HG02852 (cell line): ENCODE data around the gene SKAP1.

Experiments used
- ATAC-seq: cut with Tn5 transposase; IDR thresholded peaks from one replicate; pipeline ENCODE4 v1.9.1; 2021; ENCODE audit warnings: mild to moderate bottlenecking, moderate library complexity; ENCODE audit not compliant: unreplicated experiment

The SKAP1 gene

GRCh38 chr17:48180842-48181629 is 249.0 kb downstream of the SKAP1 start:
- no peak for ATAC-seq

GRCh38 chr17:48179071-48179945 is 250.7 kb downstream of the SKAP1 start:
- ATAC-seq = no peak

DNA sequence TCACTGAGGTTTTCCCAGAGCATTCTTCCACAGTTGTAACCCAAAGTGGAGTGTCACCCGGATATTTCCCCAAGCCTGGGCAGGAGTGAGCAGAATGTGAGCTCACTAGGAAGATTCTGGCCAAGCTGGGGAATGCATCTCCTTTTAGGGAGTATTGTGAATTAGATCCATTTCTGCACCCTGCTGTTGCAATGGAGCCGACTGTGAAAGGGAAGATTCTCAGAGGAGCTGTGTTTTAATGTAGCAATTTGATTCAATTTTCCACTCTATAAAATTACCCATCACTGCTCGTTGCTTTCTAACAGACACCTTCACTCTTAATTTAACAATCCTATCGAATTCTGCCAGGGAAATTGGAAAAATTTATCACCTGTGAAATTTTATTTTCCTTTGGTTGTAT is 251.7 kb downstream of the SKAP1 start:
- no peak for ATAC-seq

DNA sequence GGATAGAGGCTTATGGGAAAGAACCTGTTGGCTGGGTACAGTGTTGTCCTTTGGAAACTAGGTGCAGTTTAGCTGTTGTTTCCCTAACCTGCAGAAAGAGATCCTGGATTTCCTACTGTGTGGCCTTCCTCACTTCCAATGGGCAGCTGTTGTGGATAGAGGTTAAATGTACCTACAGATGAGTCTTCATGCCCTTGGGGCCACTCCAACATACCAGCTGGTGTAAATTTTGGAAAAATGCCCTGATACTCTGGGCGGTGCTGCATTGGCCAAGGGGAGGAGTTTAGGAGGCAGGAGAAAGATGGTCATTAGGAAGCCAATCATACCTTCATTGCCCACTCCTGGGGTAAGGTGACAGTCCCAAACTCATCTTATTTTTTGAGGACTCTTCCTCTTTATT is 252.2 kb downstream of the SKAP1 start:
- ATAC-seq = no peak

GRCh38 chr17:48176471-48176855 is 253.6 kb downstream of the SKAP1 start:
- no peak for ATAC-seq

GRCh38 chr17:48175692-48176470 is 254.1 kb downstream of the SKAP1 start:
- no peak for ATAC-seq

DNA sequence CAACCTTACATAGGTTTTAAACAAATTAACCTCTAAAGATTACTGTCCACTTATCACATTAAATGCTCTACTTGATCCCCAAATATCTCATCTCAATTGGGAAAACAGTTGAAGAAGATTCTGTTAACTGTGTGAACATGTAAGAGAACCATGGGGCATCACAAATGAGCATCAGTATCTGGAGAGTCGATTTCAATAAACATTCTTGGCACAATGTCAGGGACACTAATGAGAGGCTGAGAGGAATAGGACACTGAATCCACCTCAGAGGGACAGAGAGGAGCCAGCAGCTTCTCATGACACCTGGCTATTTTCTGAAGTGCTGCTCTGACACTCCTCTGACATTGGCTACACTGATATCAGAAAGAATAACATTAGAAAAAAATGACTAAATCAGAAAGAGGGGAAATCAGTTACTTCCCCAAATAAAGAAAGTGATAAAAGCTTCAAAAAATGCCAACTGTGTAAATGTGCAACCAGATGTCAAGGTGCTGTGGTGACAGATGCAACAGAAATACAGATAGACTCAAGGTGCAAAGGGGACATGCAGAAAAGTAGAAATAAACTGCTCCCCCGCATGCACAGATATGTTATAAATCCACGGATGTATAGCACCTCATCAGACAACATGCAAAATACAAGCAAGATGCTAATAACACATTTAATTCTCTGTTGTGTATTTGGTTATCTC is 255.0 kb downstream of the SKAP1 start:
- ATAC-seq = no peak

DNA sequence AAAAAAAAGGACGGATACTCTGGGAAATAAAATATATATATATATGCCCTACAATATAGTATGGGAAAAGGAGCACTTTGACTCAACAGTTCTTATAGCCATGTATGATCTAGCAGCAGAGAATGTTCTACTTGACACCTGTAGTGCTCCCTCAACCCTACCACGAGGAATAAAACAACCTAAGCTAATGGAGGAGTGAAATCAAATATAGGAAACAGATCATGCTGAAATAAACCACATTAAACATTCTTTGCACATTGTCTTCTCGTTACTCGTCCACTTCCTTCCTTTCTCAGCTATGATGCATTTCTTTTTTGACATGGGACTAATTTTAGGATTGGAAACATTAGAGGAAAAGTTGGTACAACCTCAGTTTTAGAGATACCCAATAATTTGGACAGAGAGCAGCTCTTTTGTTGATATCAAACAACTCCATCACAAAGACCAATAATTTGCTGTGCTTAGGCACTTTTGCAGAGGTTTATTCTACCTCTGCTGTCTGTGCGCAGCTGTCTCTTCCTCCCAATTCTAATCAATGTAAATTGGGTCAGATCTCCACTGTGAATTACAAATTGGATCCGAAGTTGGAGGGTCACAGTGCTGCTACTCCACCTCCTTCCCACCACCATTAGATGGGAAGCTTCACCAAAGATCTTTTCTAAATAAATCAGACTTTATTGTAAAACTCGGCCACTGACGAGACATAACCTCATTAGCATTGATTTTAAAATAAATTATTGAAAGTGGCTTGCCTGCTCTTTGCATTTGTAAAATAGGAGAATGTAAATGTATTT is 256.6 kb downstream of the SKAP1 start:
- ATAC-seq = no peak

- no peak for ATAC-seq
Observed at GRCh38 chr17:48169926-48170325, 260.1 kb downstream of the SKAP1 start.

DNA sequence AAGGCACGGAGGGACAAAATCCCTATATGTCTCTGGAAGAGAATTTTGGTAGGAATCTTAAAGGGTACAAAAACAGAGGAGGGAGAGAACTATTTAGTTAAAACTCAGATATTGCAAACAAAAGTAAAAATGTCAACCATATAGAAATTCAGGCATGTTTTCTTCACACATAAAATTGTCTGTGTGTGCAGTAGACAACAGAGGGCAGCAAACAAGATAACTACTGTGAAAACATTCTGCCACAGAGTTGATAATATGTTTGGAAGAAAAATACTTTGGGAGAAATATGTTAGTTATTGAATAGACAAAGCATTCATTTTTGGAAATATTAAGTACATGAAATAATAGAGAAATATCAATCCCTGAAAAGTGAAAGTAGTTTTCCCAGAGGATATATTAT is 266.2 kb downstream of the SKAP1 start:
- no peak for ATAC-seq

- ATAC-seq = no peak
Observed at GRCh38 chr17:48162946-48163506, 267.0 kb downstream of the SKAP1 start.

DNA sequence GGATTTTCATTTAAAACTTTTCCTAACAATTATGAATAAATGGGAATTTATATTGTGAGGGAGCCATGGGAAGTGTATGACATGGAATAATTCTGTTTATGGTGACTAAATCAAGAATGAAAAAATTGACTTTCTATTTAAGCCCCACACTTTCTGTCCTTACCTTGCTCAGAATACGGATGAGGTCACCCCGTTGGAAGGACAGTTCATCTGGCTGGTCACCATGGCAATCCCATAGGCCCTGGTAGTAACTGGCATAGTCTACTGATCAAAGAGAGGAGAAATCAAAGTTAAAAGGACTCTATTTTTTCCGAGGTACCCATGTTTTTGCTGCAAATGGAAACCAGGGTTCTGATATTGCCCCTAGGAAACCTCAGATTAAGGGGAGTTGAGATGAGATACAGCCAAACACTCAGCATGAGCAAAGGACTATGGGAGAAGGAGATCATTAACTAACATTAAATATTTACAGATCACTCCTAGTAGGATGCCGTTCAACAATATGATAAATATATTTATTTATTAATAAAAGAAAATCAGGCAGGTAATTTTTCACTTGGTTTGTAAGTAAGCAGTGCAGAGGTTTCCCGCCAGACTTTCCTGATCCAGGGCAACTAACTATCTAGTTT is 267.6 kb downstream of the SKAP1 start:
- no peak for ATAC-seq

DNA sequence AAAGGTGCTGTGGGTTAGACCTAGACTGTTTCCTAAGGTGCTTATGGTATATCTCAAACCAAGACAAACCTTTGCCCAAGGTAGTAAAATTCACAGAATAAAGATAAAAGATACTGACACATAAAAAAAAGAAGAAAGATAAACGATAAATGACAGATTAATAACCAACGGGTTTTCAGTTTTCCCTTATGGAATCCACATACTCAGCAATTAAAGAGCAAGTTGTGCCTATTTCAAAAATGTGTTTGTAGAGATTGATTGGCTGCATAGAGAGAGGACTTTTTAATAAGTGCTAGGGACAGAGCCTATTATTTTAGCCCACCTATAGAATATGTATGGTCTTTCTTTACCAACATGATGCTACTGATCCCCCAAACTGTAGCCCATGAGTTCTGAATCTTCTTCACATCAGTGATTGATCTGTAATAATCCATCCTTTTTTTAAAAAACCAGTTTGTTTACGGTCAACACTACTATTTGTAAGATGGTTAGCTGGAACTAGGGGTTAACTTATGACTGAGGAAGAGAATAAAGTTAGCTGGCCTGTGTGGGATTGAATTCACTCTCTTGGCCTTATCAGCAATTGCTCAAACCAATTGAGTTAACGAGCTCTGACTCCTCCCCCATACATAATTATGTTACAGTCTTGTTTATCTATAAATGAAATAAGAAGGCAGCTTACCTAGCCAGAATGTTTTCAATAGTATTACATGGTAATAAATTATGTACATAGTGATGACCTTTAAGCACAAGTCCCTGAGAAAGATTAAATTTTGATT is 268.7 kb downstream of the SKAP1 start:
- no peak for ATAC-seq

DNA sequence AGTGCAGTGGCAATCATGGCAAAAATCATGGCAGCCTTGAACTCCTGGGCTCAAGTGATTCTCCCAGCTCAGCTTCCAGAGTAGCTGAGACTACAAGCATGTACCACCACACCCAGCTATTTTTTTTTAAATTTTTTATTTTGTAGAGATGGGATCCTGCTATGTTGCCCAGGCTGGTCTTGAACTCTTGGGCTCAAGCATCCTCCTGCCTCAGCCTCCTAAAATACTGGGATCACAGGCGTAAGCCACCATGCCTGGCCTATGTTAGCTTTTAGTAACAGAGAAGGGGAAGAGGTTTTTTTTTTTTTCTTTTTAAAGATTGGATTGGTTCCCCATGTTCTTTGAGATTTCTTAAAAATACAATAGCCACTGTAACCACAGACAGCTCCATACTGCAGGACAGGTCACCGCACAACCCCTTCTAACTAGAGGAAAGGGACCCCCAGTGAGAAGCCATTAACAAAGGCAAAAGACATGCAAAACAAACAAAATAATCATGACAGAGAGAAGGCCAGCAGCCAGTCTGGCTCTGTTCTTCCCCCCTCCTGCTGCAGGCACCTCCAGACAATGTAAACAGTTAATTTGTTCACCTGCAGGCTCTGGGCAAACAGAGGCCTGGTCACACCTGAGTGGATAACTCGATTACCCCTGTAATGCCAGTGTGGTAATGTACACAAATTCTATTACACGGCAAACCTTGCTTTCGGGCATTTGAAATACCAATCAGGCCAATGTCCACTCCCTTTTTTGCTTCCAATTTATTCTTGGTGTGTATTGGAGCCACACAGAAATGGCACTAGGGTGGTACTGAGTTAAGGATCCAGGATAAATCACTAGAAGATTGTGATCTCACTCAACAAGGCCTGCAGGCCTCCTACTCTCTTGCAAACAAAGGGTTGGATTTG is 269.6 kb downstream of the SKAP1 start:
- no peak for ATAC-seq

DNA sequence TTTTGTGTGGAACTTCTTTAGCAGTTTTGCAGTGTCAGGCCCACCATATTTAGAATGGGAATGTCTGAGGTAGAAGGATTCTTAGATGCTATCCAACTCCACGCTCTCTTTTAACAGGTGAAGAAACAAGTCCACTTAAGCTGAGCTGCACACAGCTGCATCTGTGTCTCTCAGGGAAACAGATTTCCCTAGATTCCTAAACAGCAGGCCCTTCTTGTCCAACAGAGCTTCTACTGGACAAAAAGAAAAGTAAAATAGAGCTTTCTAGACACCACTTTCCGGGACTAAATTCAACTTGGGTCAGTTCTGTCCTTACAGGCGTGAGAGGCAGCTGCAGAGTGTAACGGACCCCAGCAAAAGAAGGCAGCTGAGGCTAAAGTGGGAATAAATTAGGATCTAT is 270.8 kb downstream of the SKAP1 start:
- no peak for ATAC-seq

DNA sequence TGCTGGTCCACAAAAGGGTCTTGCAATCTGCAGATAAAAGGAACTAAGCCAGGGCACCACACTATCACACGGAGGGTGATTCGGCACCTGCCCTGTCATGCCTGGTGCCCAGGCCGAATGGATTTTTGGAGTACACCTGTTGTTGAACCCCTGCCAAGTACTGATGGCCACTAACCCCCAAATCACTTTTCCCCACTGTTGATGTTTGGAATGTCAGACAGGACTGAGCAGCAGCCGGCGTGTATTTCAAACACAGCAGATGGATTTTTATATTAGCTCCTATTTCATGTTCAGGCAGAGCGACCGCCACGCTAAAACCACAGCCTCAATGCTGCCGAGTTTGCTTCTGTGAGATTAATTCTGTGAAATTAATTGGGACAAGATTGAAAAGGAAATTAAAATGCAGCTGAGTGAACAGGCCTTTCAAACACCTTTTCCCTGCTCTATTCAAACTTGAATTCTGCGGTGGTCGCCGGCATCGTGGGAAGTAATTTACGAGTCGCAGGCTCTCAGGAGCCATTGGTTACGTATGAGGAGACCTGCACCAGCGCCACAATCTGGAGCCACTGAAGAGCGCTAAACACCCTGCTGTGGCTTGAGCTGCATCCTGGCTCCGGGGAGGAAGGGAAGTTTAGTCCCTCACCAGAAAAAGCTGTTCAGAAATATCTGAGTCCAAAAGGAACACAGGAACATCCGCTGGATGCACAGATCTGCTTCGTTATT is 274.0 kb downstream of the SKAP1 start:
- ATAC-seq = no peak
